Duodenal mucosa (tissue), 2 donors: ENCODE results near the gene GFOD1.

Experiments used
- H3K27ac ChIP-seq: one replicate; pipeline ENCODE4 v1.7.0; 2013; ENCODE audit warnings: low read depth, low read length
- H3K27me3 ChIP-seq, 2 donors: one replicate each; pipeline ENCODE4 v1.7.0; 2013; ENCODE audit warnings: low read length in 2 of 2, control low read depth in 1 of 2; ENCODE audit not compliant: insufficient read depth in 2 of 2, control insufficient read depth in 1 of 2
- H3K36me3 ChIP-seq, 2 donors: one replicate each; pipeline ENCODE4 v1.7.0; 2013; ENCODE audit warnings: low read length in 2 of 2, control low read depth in 1 of 2; ENCODE audit not compliant: insufficient read depth in 2 of 2, control insufficient read depth in 1 of 2
- H3K4me1 ChIP-seq, 2 donors: one replicate each; pipeline ENCODE4 v1.7.0; 2013; ENCODE audit warnings: low read length in 2 of 2, control low read depth in 1 of 2; ENCODE audit not compliant: insufficient read depth in 2 of 2, control insufficient read depth in 1 of 2
- H3K4me3 ChIP-seq, 2 donors: one replicate each; pipeline ENCODE4 v1.7.0; 2013; ENCODE audit warnings: low read length in 2 of 2, low read depth in 1 of 2
- H3K9ac ChIP-seq, 2 donors: one replicate each; pipeline ENCODE4 v1.7.0; 2013; ENCODE audit warnings: low read length in 2 of 2, low read depth in 1 of 2
- H3K9me3 ChIP-seq, 2 donors: one replicate each; pipeline ENCODE4 v1.7.0; 2013; ENCODE audit warnings: low read length in 2 of 2, control low read depth in 1 of 2; ENCODE audit not compliant: control insufficient read depth in 1 of 2

The GFOD1 gene

DNA sequence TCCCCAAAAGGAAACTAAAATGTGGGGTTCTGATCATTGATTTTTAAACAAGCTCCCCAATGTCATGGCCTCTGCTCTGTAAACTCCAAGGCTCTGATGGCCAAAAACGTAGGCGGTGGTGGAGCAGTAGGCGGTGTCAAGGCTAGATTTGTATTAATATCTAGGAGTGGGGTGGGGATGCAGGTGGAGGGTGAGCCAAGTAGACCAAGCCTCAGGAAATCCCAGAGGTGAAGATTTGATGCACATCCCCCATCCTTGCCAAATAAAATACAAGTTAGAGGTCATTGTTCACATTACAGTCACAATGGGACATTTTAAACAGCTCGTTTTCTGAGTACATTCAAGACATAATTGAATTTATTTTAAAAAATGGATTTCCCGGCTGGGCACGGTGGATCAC lies 128.1 kb downstream of the GFOD1 start:
- H3K9ac ChIP-seq, result no peak overlapping the region
- no peak overlapping the region for H3K4me3 ChIP-seq
- H3K36me3 ChIP-seq, result no peaks in the 10 kb centered on the region
- H3K4me1 ChIP-seq, result peaks cover 21 to 26% of the 10 kb centered on the region in 2 donors
- H3K9me3 ChIP-seq, result no peaks in the 10 kb centered on the region
- H3K27me3 ChIP-seq, result no peaks in the 10 kb centered on the region
- no peak overlapping the region for H3K27ac ChIP-seq

DNA sequence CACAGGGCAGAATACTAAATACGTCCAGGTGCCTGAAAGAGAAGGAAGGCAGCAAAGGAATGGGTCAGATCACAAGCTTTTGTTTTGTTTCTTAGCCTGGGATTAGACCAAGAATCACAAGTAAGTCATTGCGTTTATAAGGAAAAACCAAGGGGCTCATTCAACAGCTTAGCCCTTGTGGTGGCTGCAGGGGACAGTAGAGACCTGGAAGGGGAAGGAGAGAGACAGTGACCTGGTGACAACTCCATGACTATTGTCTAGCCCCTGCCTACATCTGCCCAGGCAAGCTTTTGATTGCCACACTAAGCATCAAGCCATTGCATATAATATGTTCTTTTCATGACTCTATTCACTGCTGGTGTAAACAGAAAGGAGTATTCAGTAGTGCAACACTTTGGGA lies 128.9 kb downstream of the GFOD1 start:
- no peaks in the 10 kb centered on the region for H3K27me3 ChIP-seq
- no peak overlapping the region for H3K4me3 ChIP-seq
- H3K27ac ChIP-seq, result no peak overlapping the region
- no peaks in the 10 kb centered on the region for H3K9me3 ChIP-seq
- no peaks in the 10 kb centered on the region for H3K36me3 ChIP-seq
- no peak overlapping the region for H3K9ac ChIP-seq
- H3K4me1 ChIP-seq, result peaks cover 17 to 18% of the 10 kb centered on the region in 2 donors

DNA sequence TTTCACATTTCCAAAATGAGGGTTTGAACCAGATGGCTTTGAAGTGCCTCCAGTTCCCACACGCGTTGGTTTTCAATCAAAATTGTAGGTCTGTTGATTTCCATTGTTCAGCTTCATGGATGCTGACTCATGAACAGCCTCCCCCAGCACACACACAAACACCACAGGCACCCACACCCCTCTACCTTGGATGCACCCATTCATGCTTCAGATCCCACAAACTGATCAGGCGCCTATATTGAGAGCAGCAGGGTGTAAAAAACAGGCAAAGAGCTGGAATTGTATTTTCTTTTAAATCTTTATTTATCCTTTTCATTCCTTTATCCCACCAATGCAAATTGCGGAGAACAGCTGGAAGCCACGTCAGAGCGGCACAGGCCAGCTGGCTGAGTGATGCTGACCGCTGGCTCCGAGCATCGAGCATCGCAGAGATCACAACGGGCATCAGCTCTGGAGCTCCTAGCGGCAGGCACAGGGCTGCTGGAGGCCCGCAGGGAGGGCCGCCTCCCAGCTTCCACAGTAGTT lies 129.8 kb downstream of the GFOD1 start:
- no peaks in the 10 kb centered on the region for H3K27me3 ChIP-seq
- no peak overlapping the region for H3K4me3 ChIP-seq
- no peak overlapping the region for H3K27ac ChIP-seq
- H3K36me3 ChIP-seq, result no peaks in the 10 kb centered on the region
- H3K4me1 ChIP-seq, result peaks cover 17 to 18% of the 10 kb centered on the region in 2 donors
- H3K9ac ChIP-seq, result no peak overlapping the region
- H3K9me3 ChIP-seq, result no peaks in the 10 kb centered on the region

DNA sequence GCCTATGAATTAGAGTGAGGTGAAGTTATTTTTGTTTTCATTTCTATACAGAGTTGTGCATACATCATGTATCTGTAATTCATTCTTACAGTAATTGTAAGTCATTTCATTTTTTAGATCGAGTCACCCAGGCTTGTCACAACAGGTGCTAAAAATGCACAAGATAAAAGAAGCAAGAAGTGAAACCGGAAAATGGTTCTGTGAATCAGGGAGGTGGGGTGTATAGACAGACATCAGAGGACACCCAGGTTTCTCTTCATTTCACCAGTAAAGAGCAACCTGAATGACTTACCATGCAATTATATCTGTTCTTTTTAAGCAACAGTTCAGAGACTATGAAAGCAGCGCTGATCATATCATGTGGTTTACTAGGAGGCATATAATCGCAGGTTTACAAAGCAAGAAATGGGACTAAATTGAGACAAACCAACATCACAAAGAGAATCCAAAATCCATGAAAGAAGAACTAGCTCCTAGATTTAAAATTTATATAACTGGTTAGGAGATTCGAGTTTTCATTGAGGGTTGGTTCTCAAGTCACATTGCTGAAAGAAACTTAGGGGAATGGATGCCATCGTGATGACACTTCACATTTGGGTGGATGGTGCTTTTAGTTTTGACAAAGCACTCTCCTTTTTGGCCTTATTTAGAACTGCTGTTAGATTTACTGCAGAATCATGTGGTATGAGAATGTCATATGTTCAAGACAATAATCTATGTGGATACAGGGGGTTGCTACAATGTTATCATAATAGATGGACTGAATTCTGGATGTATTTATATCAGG lies 131.2 kb downstream of the GFOD1 start:
- peaks cover 17 to 18% of the 10 kb centered on the region in 2 donors for H3K4me1 ChIP-seq
- H3K9me3 ChIP-seq, result no peaks in the 10 kb centered on the region
- H3K27ac ChIP-seq, result no peak overlapping the region
- H3K9ac ChIP-seq, result no peak overlapping the region
- H3K4me3 ChIP-seq, result peak overlapping the region; percentile 4 to 25
- H3K27me3 ChIP-seq, result no peaks in the 10 kb centered on the region
- H3K36me3 ChIP-seq, result no peaks in the 10 kb centered on the region

DNA sequence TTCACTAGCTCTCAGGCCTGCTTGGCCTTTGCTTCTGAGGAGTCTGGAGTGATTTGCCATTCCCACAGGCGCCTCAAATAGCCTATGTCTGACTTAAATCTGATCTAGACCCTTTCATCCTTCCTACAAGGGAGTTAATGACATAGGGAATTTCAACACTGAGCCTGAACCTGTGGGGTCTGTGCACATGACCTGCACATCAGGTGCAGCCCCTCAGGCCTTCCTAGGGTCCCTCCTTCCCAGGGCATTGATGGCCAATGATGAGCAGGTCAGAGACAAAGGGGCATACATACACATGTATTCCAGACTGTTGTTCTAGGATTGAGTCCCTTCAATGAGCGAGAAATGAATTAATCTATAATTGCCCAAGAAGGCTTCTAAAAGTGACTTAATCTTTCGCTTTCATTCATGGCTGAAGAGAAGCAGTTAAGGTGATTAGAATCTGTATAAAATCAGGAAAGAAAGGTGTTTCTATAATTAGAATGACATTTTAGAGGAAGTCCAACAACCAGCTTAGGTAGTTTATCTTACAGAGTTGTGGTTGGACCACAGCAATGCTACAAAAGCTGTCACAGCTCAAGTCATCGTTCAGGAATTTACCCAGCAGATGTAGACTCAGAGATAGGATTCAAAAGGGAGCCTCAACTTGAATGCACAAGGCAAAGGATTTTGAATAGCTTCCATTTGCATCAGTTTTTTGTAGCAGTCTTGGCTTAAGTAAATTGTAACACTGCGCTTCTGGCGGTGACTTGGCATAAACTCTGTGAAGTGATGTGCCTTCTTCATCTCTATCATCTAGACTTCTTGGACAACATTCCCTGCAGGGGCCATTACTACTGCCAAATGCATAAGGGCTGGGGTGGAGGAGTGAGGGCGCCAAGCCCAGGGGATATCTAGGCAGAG lies 132.1 kb downstream of the GFOD1 start:
- no peaks in the 10 kb centered on the region for H3K36me3 ChIP-seq
- H3K27ac ChIP-seq, result peak overlapping the region; percentile 43
- peaks cover 17 to 18% of the 10 kb centered on the region in 2 donors for H3K4me1 ChIP-seq
- H3K27me3 ChIP-seq, result no peaks in the 10 kb centered on the region
- peak overlapping the region; percentile 4 to 37 for H3K4me3 ChIP-seq
- no peaks in the 10 kb centered on the region for H3K9me3 ChIP-seq
- peak overlapping the region in 1 of 2 donors; percentile 35 for H3K9ac ChIP-seq

DNA sequence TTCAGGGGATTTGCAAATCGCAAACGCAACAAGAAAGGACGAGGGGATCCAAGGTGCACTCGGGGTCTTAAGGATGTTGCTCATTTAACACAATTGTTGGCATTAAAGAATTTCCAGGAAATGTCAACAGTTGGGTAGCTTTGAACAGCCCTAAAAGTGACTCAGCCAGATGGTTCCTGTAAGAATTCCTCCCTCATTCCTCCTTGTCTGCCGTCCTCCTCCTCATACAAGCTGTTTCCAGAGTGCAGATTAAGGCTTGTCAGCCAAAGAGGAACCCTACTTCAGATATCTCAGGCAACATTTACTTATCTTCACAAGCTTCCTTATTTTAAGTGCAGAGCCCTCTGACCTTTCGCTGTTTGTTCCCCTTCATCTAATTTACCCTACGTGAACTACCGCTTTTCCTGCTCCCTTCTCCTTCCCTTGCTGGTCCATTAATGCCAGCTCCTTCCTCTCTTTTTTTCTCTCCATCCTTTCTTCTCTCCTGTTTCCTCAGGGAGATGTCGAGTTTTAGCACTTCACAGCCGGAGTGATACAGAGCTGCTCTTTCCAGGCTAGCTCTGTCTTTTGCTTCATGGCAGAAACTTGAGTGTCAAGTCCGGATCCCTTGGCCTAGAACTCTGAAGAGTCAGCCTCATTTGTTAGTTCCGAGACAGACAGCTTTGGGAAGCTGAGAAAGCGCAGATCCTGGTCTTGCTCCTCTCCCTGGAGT lies 132.9 kb downstream of the GFOD1 start:
- peaks cover 17 to 18% of the 10 kb centered on the region in 2 donors for H3K4me1 ChIP-seq
- no peak overlapping the region for H3K9ac ChIP-seq
- H3K27ac ChIP-seq, result peak overlapping the region; percentile 43
- no peaks in the 10 kb centered on the region for H3K36me3 ChIP-seq
- H3K27me3 ChIP-seq, result no peaks in the 10 kb centered on the region
- H3K4me3 ChIP-seq, result peak overlapping the region in 1 of 2 donors; percentile 37
- no peaks in the 10 kb centered on the region for H3K9me3 ChIP-seq

DNA sequence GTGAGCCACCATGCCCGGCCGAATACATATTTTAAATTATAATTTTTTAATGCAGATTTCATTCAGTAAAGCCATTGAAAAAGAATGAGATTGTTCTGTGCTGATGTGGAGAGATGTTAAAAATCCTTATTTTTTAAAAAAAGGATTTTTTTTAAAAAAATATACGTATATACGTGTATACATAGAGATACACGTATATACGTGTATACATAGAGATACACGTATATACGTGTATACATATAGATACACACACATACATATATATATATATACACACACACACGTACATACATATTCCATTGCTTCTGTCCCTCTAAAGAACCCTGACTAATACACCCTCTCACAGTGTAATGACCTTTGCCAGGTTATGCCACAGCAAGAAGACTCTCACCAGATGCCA lies 135.2 kb downstream of the GFOD1 start:
- Histone ChIP-seq H3K4me3 (no peak overlapping the region), H3K36me3 (no peaks in the 10 kb centered on the region), H3K9ac (no peak overlapping the region), H3K9me3 (no peaks in the 10 kb centered on the region), H3K27ac (no peak overlapping the region), H3K4me1 (peaks cover 17 to 18% of the 10 kb centered on the region in 2 donors), H3K27me3 (no peaks in the 10 kb centered on the region)

DNA sequence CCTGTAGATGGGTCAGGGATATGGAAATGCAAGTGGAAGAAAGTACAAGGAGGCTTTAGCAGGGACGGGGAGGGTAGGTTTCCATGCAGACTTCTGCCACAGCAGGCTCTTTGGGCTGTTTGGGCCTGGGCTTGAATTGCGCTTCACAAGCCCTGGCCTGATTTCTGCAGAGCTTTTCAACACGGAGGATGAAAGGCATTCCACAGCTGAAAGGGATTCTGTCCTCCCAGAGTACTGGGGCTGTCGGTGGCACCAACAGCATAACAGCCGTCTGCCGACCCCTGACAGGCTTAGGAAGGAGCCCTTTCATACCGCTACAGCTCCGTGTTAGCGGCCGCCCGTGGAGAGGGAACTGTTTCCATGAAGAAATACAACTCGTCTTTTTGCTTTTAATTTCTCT lies 136.1 kb downstream of the GFOD1 start:
- Histone ChIP-seq H3K9ac (no peak overlapping the region), H3K27me3 (no peaks in the 10 kb centered on the region)

DNA sequence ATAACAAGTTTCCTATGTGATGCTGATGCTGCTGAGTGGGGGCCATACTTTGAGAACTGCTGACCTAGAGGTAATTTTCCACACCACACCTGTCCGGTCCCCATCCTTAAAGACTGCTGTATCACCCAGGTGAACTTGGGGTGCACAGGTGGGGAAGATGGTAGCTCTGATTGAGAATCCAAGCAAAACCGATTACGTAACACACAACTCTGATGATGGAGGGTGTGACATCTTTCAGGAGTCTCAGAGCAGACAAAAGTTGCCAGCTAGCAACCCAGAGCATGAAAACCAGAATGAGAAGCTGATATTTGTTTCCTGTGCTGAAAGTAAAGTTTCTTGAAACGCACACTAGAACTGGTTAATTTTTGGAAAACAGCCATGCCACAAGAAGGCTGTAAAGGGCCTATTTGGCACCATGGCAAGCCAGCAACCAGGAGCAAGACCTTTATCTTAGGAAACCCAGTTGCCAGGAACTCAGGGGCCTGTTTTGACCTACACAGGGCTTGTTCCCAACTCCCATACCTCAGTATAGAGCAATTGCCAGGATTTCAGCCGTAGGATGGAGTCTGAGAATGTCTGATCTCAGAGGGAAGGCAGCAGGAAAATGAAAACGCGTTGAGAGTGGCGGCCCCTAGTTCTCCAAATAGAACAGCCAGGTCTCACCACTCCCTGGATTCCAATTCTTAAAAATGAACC lies 137.4 kb downstream of the GFOD1 start:
- H3K9ac ChIP-seq, result no peak overlapping the region

More for the DNA sequence above, 136.1 kb downstream of the GFOD1 start:
- no peak overlapping the region for H3K4me3 ChIP-seq
- no peaks in the 10 kb centered on the region for H3K36me3 ChIP-seq
- H3K9me3 ChIP-seq, result no peaks in the 10 kb centered on the region
- peaks cover 17 to 18% of the 10 kb centered on the region in 2 donors for H3K4me1 ChIP-seq
- H3K27ac ChIP-seq, result no peak overlapping the region

More for the DNA sequence above, 137.4 kb downstream of the GFOD1 start:
- peaks cover 6 to 8% of the 10 kb centered on the region in 2 donors for H3K4me1 ChIP-seq
- H3K9me3 ChIP-seq, result no peaks in the 10 kb centered on the region
- no peak overlapping the region for H3K4me3 ChIP-seq
- H3K27me3 ChIP-seq, result no peaks in the 10 kb centered on the region
- H3K36me3 ChIP-seq, result no peaks in the 10 kb centered on the region
- no peak overlapping the region for H3K27ac ChIP-seq
